NOMO-1 treated with DMSO at 0.1 percent for 48 hours (cell line): ENCODE data around the gene ASB3.
"Not testable (repeated sequence)": the region's sequence is repeated elsewhere in the genome, so short reads cannot be mapped to it uniquely, and the experiment has no call there.

Experiments
- DNase-seq: peaks from one replicate; lab custom pipeline; 2025; ENCODE audit not compliant: unreplicated experiment; lab: John Stamatoyannopoulos, UW

Gene ASB3

GRCh38 chr2:53658474-53658873 lies 128.3 kb downstream of the ASB3 start:
- DNase-seq, result not testable (repeated sequence)

GRCh38 chr2:53655256-53655655 lies 131.5 kb downstream of the ASB3 start:
- no peak for DNase-seq

- DNase-seq, result no peak
These were observed 132.4 kb downstream of the ASB3 start for GRCh38 chr2:53654396-53654795.

- no peak for DNase-seq
These were observed 134.6 kb downstream of the ASB3 start for GRCh38 chr2:53652131-53652530.

GRCh38 chr2:53646788-53647187 lies 140.0 kb downstream of the ASB3 start:
- no peak for DNase-seq

- no peak for DNase-seq
These were observed 145.5 kb downstream of the ASB3 start for GRCh38 chr2:53641290-53641689.

GRCh38 chr2:53640466-53640865 lies 146.3 kb downstream of the ASB3 start:
- DNase-seq, result no peak

GRCh38 chr2:53636596-53636995 lies 150.2 kb downstream of the ASB3 start:
- no peak for DNase-seq

- no peak for DNase-seq
These were observed 150.6 kb downstream of the ASB3 start for GRCh38 chr2:53636109-53636508.

GRCh38 chr2:53635694-53636093 lies 151.1 kb downstream of the ASB3 start:
- no peak for DNase-seq

DNA sequence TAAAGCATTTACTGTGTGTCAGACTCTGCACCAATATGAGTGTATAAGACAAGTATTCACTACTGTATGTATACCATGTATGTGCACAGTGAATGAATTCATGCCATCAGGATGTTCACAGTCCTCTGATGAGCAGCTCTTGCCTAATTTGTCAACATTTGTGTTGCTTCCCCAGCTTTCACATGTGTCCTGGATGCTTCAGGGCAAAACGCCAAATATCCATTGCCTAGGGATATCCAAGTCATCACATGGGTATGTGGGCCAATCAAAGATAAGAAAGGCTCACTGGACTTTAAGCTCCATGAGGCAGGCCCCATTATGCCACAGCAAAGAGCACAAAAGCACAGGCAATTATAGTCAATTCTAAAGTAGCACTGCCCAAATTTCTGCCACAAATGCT lies 153.3 kb downstream of the ASB3 start:
- no peak for DNase-seq

DNA sequence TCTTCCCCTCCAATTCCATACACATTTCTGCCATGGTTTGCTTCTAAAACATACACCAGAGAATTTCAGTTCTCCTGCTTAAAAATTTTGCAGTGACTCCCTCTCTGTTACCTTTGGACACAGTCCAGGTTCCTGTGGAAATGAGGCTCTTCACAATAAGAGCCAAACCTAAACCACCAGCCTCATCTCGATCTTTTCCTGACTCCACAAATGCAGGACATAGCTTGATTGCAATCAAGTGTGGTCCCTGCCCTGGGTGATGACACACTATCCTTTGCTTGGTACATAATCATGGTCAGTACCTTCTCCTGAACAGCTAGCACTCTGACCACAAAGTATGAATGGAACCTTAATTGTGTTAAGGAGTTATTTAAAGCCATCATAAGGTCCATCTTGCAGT lies 154.0 kb downstream of the ASB3 start:
- DNase-seq, result no peak

DNA sequence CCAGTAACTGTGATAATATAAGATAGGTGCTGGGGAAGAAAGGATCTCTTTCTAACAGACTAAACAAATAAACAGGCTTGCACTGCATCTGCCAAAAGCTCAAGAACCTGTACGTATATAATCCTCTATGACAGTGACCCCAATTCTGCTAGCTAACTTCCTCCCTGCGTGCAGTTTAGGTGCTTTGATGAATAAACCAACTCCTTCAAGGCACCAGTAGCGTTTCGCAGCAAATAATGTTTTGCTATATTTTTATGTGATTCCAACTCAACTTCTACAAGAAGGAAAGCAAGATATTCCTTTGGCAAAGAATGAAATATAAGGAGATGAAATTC lies 154.7 kb downstream of the ASB3 start:
- no peak for DNase-seq

DNA sequence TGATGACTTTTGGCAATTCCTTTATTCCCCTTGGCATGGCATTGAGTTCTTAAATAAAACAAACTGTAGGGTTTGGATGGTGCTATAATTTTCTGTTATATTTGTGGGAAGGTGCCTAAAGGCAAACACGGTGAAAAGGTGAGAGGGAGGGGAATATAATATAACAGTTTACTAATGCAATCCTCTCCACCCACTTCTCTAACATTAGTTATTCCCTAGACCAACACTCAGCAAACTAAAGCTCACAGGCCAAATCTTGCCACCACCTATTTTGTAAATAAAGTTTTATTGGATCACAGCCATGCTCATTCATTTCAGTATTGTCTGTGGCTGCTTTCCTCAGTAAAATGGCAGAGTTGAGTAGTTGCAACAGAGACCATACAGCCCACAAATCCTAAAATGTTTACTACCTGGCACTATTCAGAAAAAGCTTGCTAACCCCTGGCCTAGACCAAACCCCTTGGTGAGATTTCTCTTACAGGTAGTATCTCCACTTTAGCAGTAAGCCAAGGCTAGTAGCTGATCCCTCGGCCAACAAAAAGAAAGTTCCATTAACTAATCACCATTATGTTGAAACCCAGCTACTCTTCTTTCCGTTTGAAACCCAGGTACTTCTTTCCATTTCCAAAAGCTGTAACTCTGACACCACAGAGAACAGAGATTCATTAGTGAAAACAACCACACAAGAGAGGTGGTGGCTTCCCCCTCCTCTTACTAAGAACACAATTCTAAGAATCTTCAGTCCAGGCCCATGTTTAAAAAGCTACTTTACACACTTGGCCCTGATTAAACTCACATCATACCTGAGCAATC lies 155.2 kb downstream of the ASB3 start:
- DNase-seq, result no peak

DNA sequence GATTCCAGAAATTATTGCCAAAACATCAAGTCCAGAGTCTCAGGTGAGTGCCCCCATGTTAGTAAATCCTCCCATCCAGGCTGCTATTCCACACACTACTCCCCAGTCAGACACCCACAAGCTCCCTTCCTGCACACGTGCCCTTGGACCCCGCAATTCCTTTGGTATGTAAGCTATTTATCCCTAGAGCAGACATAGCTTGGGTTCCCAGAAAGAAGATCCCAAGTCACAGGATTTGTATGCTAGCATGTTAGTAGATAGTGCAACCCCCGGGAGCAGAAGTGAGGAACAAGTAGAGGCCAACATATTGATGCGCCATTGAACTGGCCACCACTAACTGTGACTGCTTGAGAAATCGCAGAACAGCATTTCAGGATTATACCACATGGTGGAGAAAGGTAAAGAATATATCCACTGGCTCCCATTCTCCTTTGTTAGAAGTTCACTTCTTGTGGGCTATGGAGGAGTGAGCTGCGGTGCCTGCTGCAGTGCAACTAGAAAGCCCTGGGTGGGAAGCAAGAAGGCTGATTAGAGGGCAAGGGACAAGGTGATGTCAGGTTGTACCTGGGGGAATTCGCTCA lies 156.6 kb downstream of the ASB3 start:
- DNase-seq, result no peak

- no peak for DNase-seq
These were observed 157.3 kb downstream of the ASB3 start for GRCh38 chr2:53629501-53629900.

DNA sequence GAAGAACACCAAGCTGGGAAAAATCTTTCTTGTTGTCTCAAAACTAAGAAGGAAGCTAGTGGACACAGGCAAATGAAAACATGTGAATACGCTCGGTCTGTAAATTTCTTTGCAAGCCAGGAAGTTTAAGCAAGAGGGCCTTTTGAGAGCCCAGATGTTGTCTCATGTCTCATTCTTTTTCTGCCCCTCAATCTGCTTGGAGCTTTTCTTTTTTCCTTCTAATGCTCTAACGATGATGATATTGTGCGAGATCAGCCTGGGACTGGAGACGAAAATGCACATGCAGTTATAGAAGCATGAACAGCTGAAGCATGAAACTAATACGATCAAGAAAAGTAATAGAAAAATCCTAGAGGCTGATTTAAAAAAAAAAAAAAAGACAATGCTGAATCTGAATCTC lies 157.8 kb downstream of the ASB3 start:
- DNase-seq, result no peak

- no peak for DNase-seq
These were observed 164.6 kb downstream of the ASB3 start for GRCh38 chr2:53622141-53622540.

- no peak for DNase-seq
These were observed 165.8 kb downstream of the ASB3 start for GRCh38 chr2:53620981-53621380.
